SK-N-SH treated with all-trans-retinoic acid at 6 μM for 48 hours (cell line): ENCODE measurements around the gene SMIM1.

Experiments used
- ATAC-seq: fragments of 200-7000 bp; cut with Tn5 transposase; 3 replicates; pipeline ENCODE4 v1.9.1; 2020; ENCODE audit warnings: mild to moderate bottlenecking, moderate library complexity
- ARNTL ChIP-seq: fragments of 450-650 bp; formaldehyde crosslinking; IDR thresholded peaks from 2 replicates; pipeline ENCODE4 v1.5.0; 2020; ENCODE audit warnings: low read depth, mild to moderate bottlenecking, moderate library complexity, borderline replicate concordance
- BACH2 ChIP-seq: fragments of 250-450 bp; sonication (Bioruptor Pico); IDR thresholded peaks from 2 replicates; pipeline ENCODE4 v1.9.0; 2021; ENCODE audit warnings: mild to moderate bottlenecking, borderline replicate concordance
- CSDC2 ChIP-seq: fragments of 250-450 bp; sonication (Bioruptor Pico); IDR thresholded peaks from 2 replicates; pipeline ENCODE4 v1.5.0; 2020; ENCODE audit warnings: mild to moderate bottlenecking, moderate library complexity
- ESRRG ChIP-seq: fragments of 250-450 bp; sonication (Bioruptor Pico); IDR thresholded peaks from 2 replicates; pipeline ENCODE4 v1.6.1; 2021; ENCODE audit warnings: mild to moderate bottlenecking
- GLIS3 ChIP-seq: fragments of 250-450 bp; sonication (Bioruptor Pico); IDR thresholded peaks from 2 replicates; pipeline ENCODE4 v1.5.0; 2020; ENCODE audit warnings: mild to moderate bottlenecking, moderate library complexity
- ISL1 ChIP-seq: fragments of 250-450 bp; sonication (Bioruptor Pico); IDR thresholded peaks from 2 replicates; pipeline ENCODE4 v2.1.2; 2022; ENCODE audit warnings: mild to moderate bottlenecking, moderate library complexity
- OSR1 ChIP-seq: fragments of 250-450 bp; sonication (Bioruptor Pico); IDR thresholded peaks from 2 replicates; pipeline ENCODE4 v1.8.0; 2022; ENCODE audit warnings: moderate library complexity, mild to moderate bottlenecking, inconsistent platforms
- PPARA ChIP-seq: fragments of 250-450 bp; sonication (Bioruptor Pico); IDR thresholded peaks from 2 replicates; pipeline ENCODE4 v1.5.0; 2020; ENCODE audit warnings: mild to moderate bottlenecking, borderline replicate concordance
- RARB ChIP-seq: fragments of 250-450 bp; sonication (Bioruptor Pico); IDR thresholded peaks from 2 replicates; pipeline ENCODE4 v1.8.0; 2021; ENCODE audit warnings: mild to moderate bottlenecking, moderate library complexity
- SNAI2 ChIP-seq: fragments of 250-450 bp; sonication (Bioruptor Pico); IDR thresholded peaks from 2 replicates; pipeline ENCODE4 v1.5.0; 2020; ENCODE audit warnings: mild to moderate bottlenecking, moderate library complexity
- TCF4 ChIP-seq: fragments of 250-450 bp; sonication (Bioruptor Pico); IDR thresholded peaks from 2 replicates; pipeline ENCODE4 v1.8.0; 2021; ENCODE audit warnings: mild to moderate bottlenecking, moderate library complexity, borderline replicate concordance
- TOX ChIP-seq: fragments of 250-450 bp; sonication (Bioruptor Pico); IDR thresholded peaks from 2 replicates; pipeline ENCODE4 v1.8.0; 2021; ENCODE audit warnings: mild to moderate bottlenecking, moderate library complexity, borderline replicate concordance
- ZC3H10 ChIP-seq: fragments of 250-450 bp; sonication (Bioruptor Pico); IDR thresholded peaks from 2 replicates; pipeline ENCODE4 v1.5.1; 2021; ENCODE audit warnings: mild to moderate bottlenecking, moderate library complexity
- ZFP3 ChIP-seq: fragments of 250-450 bp; sonication (Bioruptor Pico); IDR thresholded peaks from 2 replicates; pipeline ENCODE4 v1.5.0; 2020; ENCODE audit warnings: mild to moderate bottlenecking, moderate library complexity
- ZFP30 ChIP-seq: fragments of 450-650 bp; formaldehyde crosslinking; IDR thresholded peaks from 2 replicates; pipeline ENCODE4 v1.5.0; 2022; ENCODE audit warnings: mild to moderate bottlenecking, moderate library complexity
- ZNF565 ChIP-seq: fragments of 450-650 bp; formaldehyde crosslinking; conservative IDR thresholded peaks from 2 replicates; pipeline ENCODE4 v1.5.0; 2020; ENCODE audit warnings: low read depth, mild to moderate bottlenecking, moderate library complexity
- ZNF70 ChIP-seq: fragments of 450-650 bp; formaldehyde crosslinking; IDR thresholded peaks from 2 replicates; pipeline ENCODE4 v1.5.0; 2020; ENCODE audit warnings: mild to moderate bottlenecking, moderate library complexity
- ZNF8 ChIP-seq: fragments of 450-650 bp; formaldehyde crosslinking; IDR thresholded peaks from 2 replicates; pipeline ENCODE4 v1.5.0; 2020; ENCODE audit warnings: mild to moderate bottlenecking, moderate library complexity
- TF ChIP-seq, protein P1 (sequence below): fragments of 250-450 bp; sonication (Bioruptor Pico); IDR thresholded peaks from 2 replicates; pipeline ENCODE4 v1.8.0; 2020; ENCODE audit warnings: mild to moderate bottlenecking, moderate library complexity, borderline replicate concordance
- TF ChIP-seq, protein P2 (sequence below): fragments of 250-450 bp; sonication (Bioruptor Pico); IDR thresholded peaks from 2 replicates; pipeline ENCODE4 v1.5.0; 2020; ENCODE audit warnings: mild to moderate bottlenecking, moderate library complexity
- TF ChIP-seq, protein P3 (sequence below): fragments of 250-450 bp; sonication (Bioruptor Pico); IDR thresholded peaks from 2 replicates; pipeline ENCODE4 v1.8.0; 2021; ENCODE audit warnings: low read depth, mild to moderate bottlenecking, moderate library complexity, borderline replicate concordance
- TF ChIP-seq, protein P4 (sequence below): fragments of 250-450 bp; sonication (Bioruptor Pico); IDR thresholded peaks from 2 replicates; pipeline ENCODE4 v1.5.1; 2020; ENCODE audit warnings: low read depth, mild to moderate bottlenecking, moderate library complexity

SMIM1 gene

DNA sequence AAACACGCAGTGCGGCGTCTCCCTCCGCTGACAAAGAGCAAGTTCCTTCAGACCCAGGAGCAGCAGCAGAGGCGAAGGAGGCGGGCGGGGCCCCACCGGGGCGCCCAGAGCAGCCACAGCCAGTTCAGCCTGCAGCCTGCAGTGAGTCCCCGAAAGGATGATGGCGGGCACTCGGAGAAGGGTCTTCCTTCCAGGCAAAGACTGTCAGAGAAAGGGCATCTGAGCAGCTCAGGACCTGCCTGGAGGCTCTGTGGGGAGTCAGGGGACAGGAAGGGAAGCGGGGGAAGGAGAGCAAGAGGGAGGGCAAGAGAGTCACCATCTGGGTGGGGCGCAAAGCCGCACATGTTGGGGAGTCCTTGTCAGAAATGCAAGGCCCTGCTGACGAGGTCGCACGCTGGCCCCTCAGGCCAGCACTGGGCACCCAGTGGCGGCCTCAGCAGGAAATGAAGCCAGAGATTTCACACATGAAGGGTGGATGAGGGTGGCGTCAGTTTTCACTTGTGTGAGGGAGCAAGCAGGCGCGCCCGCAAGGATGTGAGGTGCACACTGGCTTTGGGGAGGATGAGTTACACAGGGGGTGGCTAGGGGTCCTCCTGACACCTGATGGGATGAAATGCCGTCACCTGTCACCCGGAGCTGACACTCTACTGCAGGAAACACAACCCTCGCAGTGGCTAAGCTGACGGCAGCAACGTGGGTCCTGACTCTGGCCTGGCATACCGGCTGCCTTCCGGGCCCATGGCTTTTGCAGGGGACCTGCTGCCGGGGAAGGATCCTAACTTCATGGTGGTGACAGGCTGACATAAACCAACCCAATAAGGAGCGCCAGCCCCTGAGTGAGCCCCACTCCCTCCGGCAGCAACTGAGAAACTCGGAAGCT is 17.1 kb downstream of the SMIM1 start (continued):
- TF ChIP-seq, protein P1, sequence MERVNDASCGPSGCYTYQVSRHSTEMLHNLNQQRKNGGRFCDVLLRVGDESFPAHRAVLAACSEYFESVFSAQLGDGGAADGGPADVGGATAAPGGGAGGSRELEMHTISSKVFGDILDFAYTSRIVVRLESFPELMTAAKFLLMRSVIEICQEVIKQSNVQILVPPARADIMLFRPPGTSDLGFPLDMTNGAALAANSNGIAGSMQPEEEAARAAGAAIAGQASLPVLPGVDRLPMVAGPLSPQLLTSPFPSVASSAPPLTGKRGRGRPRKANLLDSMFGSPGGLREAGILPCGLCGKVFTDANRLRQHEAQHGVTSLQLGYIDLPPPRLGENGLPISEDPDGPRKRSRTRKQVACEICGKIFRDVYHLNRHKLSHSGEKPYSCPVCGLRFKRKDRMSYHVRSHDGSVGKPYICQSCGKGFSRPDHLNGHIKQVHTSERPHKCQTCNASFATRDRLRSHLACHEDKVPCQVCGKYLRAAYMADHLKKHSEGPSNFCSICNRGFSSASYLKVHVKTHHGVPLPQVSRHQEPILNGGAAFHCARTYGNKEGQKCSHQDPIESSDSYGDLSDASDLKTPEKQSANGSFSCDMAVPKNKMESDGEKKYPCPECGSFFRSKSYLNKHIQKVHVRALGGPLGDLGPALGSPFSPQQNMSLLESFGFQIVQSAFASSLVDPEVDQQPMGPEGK (CRISPR knock-in tag) = no peak

DNA sequence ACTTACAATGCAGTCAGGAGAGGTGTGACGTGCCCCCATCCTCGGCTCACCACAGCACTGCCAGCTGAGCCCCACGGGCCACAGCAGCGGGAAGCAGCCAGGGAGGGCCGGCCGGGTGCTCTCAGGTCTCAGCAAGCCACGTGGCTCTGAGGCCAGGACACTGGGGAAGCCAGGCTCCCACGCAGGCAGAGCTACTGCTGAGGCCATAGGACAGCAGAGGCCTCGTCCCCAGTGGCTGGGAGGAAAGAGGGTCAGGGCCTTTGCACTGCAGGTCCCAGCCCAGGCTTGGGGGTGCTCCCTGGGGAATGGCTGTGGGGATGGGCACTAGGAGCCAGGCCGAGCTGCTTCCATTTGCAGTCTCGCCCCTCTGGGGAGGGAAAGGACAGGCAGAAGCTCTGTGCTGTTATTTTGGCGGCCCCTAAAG is 18.0 kb downstream of the SMIM1 start:
- TF ChIP-seq ZFP30 (CRISPR knock-in tag) (no peak), RARB (CRISPR knock-in tag) (no peak), ARNTL (CRISPR knock-in tag) (no peak), ESRRG (CRISPR knock-in tag) (no peak), BACH2 (CRISPR knock-in tag) (no peak), ZFP3 (CRISPR knock-in tag) (no peak), OSR1 (CRISPR knock-in tag) (no peak), ZNF565 (CRISPR knock-in tag) (no peak), ZNF8 (CRISPR knock-in tag) (no peak), CSDC2 (CRISPR knock-in tag) (no peak), TOX (CRISPR knock-in tag) (no peak), ISL1 (no peak), TCF4 (no peak), SNAI2 (CRISPR knock-in tag) (no peak)
- TF ChIP-seq, protein P1 (CRISPR knock-in tag) = no peak
- TF ChIP-seq, protein P2, sequence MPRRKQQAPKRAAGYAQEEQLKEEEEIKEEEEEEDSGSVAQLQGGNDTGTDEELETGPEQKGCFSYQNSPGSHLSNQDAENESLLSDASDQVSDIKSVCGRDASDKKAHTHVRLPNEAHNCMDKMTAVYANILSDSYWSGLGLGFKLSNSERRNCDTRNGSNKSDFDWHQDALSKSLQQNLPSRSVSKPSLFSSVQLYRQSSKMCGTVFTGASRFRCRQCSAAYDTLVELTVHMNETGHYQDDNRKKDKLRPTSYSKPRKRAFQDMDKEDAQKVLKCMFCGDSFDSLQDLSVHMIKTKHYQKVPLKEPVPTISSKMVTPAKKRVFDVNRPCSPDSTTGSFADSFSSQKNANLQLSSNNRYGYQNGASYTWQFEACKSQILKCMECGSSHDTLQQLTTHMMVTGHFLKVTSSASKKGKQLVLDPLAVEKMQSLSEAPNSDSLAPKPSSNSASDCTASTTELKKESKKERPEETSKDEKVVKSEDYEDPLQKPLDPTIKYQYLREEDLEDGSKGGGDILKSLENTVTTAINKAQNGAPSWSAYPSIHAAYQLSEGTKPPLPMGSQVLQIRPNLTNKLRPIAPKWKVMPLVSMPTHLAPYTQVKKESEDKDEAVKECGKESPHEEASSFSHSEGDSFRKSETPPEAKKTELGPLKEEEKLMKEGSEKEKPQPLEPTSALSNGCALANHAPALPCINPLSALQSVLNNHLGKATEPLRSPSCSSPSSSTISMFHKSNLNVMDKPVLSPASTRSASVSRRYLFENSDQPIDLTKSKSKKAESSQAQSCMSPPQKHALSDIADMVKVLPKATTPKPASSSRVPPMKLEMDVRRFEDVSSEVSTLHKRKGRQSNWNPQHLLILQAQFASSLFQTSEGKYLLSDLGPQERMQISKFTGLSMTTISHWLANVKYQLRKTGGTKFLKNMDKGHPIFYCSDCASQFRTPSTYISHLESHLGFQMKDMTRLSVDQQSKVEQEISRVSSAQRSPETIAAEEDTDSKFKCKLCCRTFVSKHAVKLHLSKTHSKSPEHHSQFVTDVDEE (CRISPR knock-in tag) = no peak
- TF ChIP-seq, protein P3, sequence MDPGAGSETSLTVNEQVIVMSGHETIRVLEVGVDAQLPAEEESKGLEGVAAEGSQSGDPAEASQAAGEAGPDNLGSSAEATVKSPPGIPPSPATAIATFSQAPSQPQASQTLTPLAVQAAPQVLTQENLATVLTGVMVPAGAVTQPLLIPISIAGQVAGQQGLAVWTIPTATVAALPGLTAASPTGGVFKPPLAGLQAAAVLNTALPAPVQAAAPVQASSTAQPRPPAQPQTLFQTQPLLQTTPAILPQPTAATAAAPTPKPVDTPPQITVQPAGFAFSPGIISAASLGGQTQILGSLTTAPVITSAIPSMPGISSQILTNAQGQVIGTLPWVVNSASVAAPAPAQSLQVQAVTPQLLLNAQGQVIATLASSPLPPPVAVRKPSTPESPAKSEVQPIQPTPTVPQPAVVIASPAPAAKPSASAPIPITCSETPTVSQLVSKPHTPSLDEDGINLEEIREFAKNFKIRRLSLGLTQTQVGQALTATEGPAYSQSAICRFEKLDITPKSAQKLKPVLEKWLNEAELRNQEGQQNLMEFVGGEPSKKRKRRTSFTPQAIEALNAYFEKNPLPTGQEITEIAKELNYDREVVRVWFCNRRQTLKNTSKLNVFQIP (CRISPR knock-in tag) = no peak
- TF ChIP-seq, protein P4, sequence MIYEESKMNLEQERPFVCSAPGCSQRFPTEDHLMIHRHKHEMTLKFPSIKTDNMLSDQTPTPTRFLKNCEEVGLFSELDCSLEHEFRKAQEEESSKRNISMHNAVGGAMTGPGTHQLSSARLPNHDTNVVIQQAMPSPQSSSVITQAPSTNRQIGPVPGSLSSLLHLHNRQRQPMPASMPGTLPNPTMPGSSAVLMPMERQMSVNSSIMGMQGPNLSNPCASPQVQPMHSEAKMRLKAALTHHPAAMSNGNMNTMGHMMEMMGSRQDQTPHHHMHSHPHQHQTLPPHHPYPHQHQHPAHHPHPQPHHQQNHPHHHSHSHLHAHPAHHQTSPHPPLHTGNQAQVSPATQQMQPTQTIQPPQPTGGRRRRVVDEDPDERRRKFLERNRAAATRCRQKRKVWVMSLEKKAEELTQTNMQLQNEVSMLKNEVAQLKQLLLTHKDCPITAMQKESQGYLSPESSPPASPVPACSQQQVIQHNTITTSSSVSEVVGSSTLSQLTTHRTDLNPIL (CRISPR knock-in tag) = no peak
- ATAC-seq = no peak

DNA sequence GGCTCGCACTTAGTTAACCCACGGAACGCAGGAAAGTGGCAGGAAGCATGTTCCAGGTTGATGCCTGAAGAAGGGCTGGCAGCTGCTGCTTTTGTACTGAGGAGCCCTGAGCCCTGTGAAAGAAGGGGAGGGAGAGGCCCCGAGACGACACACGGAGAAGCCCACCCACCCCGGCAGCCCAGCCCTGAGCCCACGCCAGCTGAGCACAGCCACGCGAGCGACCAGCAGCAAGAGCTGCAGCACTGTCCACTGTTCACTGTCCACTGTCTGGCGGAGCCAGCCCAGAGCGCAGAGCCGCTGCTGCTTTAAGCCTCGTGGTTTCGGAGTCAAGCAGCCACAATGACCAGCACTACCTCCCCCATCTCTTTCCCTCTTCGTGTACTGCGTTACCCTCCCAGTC is 18.4 kb downstream of the SMIM1 start:
- no peak for ATAC-seq
- TF ChIP-seq SNAI2 (CRISPR knock-in tag) (no peak), ZFP30 (CRISPR knock-in tag) (no peak), PPARA (CRISPR knock-in tag) (no peak), TOX (CRISPR knock-in tag) (no peak), ZNF565 (CRISPR knock-in tag) (no peak), TCF4 (no peak), OSR1 (CRISPR knock-in tag) (no peak), GLIS3 (CRISPR knock-in tag) (no peak), RARB (CRISPR knock-in tag) (no peak), ZC3H10 (CRISPR knock-in tag) (no peak), BACH2 (CRISPR knock-in tag) (no peak), ESRRG (CRISPR knock-in tag) (no peak), ZNF8 (CRISPR knock-in tag) (no peak), ZNF70 (CRISPR knock-in tag) (no peak)
- TF ChIP-seq, protein P2 (CRISPR knock-in tag) = no peak
- TF ChIP-seq, protein P4 (CRISPR knock-in tag) = no peak
